ENCODE data around the gene IMP4.

DNA sequence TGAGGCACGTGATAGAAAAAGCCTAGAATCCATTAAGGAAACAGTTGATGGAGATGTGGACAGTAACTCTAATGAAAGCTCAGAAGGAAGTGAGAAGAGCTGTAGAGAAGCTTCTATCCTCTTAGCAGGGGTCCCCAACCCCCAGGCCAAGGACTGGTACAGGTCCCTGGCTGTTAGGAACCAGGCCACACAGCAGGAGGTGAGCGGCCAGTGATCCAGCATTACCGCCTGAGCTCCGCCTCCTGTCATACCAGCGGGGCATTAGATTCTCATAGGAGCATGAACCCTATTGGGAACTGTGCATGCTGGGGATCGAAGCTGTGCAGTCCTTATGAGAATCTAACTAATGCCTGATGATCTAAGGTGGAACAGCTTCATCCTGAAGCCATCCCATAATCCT lies 8.7 kb upstream of the IMP4 start:
- TF ChIP-seq, protein P1, sequence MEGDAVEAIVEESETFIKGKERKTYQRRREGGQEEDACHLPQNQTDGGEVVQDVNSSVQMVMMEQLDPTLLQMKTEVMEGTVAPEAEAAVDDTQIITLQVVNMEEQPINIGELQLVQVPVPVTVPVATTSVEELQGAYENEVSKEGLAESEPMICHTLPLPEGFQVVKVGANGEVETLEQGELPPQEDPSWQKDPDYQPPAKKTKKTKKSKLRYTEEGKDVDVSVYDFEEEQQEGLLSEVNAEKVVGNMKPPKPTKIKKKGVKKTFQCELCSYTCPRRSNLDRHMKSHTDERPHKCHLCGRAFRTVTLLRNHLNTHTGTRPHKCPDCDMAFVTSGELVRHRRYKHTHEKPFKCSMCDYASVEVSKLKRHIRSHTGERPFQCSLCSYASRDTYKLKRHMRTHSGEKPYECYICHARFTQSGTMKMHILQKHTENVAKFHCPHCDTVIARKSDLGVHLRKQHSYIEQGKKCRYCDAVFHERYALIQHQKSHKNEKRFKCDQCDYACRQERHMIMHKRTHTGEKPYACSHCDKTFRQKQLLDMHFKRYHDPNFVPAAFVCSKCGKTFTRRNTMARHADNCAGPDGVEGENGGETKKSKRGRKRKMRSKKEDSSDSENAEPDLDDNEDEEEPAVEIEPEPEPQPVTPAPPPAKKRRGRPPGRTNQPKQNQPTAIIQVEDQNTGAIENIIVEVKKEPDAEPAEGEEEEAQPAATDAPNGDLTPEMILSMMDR (IDR thresholded peaks at IDR 0.05; ENCODE audit: low read depth, low read length, missing input control), result no peak
- TF ChIP-seq MAX (IDR thresholded peaks at IDR 0.05) (no peak), RAD21 (IDR thresholded peaks at IDR 0.05) (no peak), GABPA (IDR thresholded peaks at IDR 0.05 in 1 of 2, conservative IDR thresholded peaks at IDR 0.05 in 1 of 2) (no peak), TAF1 (conservative IDR thresholded peaks at IDR 0.05) (no peak), SP1 (IDR thresholded peaks at IDR 0.05) (no peak), YY1 (IDR thresholded peaks at IDR 0.05) (no peak), HNF4G (IDR thresholded peaks at IDR 0.05) (no peak)
- TF ChIP-seq, protein P2, sequence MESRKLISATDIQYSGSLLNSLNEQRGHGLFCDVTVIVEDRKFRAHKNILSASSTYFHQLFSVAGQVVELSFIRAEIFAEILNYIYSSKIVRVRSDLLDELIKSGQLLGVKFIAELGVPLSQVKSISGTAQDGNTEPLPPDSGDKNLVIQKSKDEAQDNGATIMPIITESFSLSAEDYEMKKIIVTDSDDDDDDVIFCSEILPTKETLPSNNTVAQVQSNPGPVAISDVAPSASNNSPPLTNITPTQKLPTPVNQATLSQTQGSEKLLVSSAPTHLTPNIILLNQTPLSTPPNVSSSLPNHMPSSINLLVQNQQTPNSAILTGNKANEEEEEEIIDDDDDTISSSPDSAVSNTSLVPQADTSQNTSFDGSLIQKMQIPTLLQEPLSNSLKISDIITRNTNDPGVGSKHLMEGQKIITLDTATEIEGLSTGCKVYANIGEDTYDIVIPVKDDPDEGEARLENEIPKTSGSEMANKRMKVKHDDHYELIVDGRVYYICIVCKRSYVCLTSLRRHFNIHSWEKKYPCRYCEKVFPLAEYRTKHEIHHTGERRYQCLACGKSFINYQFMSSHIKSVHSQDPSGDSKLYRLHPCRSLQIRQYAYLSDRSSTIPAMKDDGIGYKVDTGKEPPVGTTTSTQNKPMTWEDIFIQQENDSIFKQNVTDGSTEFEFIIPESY (IDR thresholded peaks at IDR 0.05), result no peak
- TF ChIP-seq, protein P3, sequence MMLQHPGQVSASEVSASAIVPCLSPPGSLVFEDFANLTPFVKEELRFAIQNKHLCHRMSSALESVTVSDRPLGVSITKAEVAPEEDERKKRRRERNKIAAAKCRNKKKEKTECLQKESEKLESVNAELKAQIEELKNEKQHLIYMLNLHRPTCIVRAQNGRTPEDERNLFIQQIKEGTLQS (IDR thresholded peaks at IDR 0.05), result no peak
